Measurements from ENCODE around the gene RSRP1. TPM values are rescaled to one million over a fixed set of nuclear protein-coding genes. Genes with fewer than 3 reads are reported as not detected.
"Not testable (repeated sequence)": the region's sequence is repeated elsewhere in the genome, so short reads cannot be mapped to it uniquely, and the experiment has no call there.

The RSRP1 gene
- 51.2 and 174 TPM in 2 replicates for total RNA-seq (ENCODE audit: low replicate concordance)

DNA sequence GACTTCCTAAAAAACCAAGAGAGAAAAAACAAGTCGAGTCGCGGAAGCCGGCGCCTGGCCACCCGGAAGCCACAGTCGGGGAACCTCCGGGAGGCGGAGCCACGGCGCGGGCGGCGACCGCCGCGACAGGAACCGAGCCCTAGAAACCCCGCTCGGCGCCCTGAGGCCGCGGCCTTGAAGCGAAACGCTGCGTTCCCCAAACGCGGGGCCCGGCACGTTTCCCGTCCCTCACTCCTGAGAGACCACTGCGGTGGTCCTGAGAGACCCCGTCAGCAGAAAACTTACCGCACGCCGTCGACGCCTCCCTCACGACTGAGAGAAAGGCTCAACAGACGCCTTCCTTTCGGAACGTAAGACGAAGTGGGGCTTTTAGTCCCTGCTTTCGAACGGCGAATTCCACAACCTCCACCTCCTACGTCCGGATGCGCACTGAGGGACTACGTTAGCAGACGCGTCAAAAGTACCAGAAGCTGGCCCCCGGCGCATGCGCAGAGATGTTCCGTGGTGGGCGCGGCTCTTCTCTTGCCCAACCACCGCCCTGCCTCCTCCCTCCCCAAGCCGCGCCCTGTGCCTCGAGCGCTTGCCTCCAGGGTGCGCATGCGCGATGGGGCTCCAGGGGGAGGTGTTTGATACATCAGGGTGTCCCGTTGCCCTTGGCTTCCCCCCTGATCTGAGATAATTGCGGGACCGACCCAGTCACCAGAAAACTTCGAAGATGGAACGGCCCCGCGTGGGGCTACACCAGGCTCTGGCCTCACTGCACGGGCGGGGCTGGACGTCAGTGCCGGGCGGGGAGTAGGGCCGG lies at the start of gene RSRP1:
RSRP1 (minus strand) TSS at position 431 of the 805 bp plus-strand sequence. CDS start 491 bp downstream, outside the sequence.
- peak; percentile 1 for TF ChIP-seq CTCF (IDR thresholded peaks at IDR 0.05; ENCODE audit: insufficient read depth, low read length)
- H3K4me3 ChIP-seq (ENCODE audit: low read depth, low read length): peak within 1 kb of the TSS; percentile 100
- DNase-seq (ENCODE audit: low read depth): peak; percentile 98

- not testable (repeated sequence) for H3K4me3 ChIP-seq (ENCODE audit: low read depth, low read length); DNase-seq (ENCODE audit: low read depth)
Measured at GRCh38 chr1:25296501-25296900, 49.2 kb upstream of the RSRP1 start.

DNA sequence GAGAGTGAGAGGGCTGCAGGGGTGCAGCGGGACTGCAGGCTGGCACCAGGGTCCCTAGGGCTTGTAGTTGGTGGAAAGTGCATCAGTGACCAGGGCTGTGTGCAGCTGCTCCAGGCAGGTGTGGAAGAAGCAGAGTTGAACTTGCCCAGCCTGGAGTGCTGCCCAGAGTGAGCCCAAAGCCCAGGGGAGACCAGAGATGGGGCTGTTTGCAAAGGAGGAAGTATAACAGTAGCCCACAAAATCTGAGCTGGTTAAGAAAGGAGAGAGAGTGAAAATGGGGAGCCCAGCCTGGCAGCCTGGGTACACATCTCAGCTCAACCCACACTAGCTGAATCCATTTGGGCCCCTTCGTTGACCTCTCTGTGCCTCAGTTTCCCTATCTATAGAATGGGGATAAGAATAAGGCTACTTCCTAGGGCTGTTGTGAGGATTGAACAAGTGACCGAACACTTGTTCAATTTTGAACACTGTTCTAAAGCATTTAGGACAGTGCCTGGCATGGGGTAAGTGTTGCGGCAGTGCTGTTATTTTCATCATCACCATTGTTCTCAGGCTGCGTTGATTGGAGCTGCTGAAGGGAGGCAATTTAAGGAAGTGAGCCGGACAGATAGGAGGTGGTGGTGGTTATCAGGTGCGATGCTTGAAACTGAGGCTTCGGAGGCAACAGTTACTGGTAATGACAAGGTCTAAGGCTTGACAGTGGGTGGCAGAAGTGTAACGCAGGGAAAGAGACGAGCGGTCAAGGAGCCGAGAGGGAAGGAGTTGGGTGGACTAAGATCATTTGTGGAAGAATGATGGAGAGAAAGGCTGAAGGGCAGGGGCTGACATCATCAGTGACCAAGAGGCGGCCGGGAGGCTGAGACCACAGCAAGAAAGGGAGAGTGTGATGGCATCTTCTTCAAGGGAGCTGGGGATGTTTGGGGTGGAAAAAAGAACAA lies 47.9 kb upstream of the RSRP1 start:
- not testable (repeated sequence) for DNase-seq (ENCODE audit: low read depth); H3K4me3 ChIP-seq (ENCODE audit: low read depth, low read length)

- DNase-seq (ENCODE audit: low read depth); H3K4me3 ChIP-seq (ENCODE audit: low read depth, low read length): not testable (repeated sequence)
Measured at GRCh38 chr1:25293426-25293825, 46.2 kb upstream of the RSRP1 start.

- not testable (repeated sequence) for H3K4me3 ChIP-seq (ENCODE audit: low read depth, low read length)
Measured at GRCh38 chr1:25290043-25290442, 42.8 kb upstream of the RSRP1 start.

GRCh38 chr1:25288573-25289101 lies 41.4 kb upstream of the RSRP1 start:
- not testable (repeated sequence) for H3K4me3 ChIP-seq (ENCODE audit: low read depth, low read length); DNase-seq (ENCODE audit: low read depth)

More at GRCh38 chr1:25290043-25290442, 42.8 kb upstream of the RSRP1 start:
- not testable (repeated sequence) for DNase-seq (ENCODE audit: low read depth)

DNA sequence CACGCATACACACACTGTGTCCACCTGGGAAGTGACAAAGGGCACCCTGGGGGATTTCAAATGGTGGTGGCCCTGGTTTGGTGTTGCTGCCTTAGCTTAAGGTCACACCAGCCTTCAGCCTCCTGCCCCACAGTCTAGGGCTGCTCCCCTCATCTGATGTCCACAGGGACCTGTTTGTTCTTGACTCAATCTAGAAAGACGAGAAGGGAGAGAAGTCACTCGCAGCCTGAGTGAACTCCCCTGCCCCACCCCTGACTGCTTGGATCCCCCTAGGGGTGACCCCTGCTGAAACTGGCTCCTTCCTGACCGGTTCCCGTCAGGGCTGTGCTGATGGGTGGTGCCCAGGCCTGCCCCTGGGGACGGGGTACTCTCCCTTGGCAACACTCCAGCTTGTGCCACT lies 39.9 kb upstream of the RSRP1 start:
- not testable (repeated sequence) for H3K4me3 ChIP-seq (ENCODE audit: low read depth, low read length); DNase-seq (ENCODE audit: low read depth)

GRCh38 chr1:25285862-25286261 lies 38.6 kb upstream of the RSRP1 start:
- DNase-seq (ENCODE audit: low read depth); H3K4me3 ChIP-seq (ENCODE audit: low read depth, low read length): not testable (repeated sequence)

DNA sequence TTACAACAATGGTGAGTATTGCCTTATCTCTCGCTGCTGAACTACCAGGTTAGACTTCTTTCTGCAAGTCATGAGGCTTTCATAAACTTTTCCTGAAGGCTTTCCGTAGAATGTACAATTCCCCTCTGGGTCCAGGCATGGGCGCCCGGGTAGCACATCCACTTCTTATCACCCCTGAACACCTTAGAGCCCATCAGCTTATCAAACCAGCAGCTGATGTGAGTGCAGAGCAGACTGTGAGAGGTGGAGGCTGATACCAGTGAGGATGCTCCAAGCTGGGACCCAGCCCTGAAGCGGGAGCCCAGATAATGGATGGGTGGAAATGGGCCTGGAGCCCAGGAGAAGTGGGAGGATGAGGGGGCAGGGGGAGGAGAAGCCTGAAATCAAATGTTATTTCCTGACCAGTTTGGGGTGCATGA lies 32.4 kb upstream of the RSRP1 start:
- not testable (repeated sequence) for H3K4me3 ChIP-seq (ENCODE audit: low read depth, low read length); DNase-seq (ENCODE audit: low read depth)

DNA sequence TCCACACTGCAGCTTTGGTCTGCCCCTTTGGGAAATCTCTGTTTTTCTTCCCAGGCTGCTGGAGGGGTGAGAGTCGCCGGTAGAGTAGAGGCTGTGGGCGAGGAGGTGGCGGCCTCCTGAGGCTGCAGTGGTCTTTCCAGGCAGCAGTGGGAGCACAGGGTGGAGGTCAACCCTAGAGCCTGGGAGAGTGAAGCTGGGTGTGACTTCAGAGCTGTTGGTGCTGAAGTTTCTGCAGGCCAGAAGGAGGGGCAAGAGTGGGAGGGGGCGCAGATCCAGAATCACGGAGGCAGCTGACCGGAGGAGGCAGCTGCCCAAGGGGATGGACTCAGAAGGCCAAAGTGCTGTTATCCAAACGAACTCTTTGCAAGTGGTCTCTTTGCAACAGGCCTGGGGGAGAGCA lies 31.5 kb upstream of the RSRP1 start:
- not testable (repeated sequence) for H3K4me3 ChIP-seq (ENCODE audit: low read depth, low read length); DNase-seq (ENCODE audit: low read depth)

DNA sequence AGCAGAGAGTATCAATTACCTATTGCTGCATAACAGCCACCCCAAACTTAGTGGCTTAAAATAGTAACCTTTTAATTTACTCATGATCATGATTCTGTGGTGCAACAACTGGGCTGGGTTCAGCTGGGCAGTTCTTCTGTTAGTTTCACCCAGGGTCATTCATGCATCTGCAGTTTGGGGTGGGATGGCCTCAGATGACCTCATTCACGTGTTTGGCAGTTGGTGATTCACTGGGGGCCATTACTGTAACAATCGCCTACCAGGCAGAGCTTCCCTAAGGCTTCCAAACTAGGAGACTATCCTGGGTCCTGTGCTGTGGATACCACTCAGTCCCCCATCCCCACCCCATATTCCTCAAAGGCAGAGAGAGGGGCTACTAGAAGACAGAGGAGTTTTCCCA lies 31.1 kb upstream of the RSRP1 start:
- DNase-seq (ENCODE audit: low read depth); H3K4me3 ChIP-seq (ENCODE audit: low read depth, low read length): not testable (repeated sequence)

GRCh38 chr1:25277295-25277694 lies 30.0 kb upstream of the RSRP1 start:
- not testable (repeated sequence) for H3K4me3 ChIP-seq (ENCODE audit: low read depth, low read length); DNase-seq (ENCODE audit: low read depth)

DNA sequence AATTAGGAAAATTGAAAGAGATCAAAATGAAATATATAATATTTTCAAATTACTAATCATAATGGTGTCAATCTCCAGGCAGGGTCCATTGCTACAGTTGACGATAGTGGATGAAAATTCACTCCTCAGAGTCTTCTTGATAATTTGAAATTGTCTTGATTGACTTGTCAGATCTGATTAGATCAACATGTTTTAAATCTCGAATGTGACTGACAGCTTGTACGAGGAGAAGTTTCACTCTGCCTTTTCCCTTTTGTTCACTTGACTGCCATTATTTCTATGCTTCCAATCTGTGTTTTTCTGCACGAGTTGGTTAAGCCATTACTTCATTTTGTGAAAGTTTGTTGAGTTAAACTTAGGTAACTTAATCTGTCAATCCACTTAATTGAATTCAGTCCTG lies 28.4 kb upstream of the RSRP1 start:
- H3K4me3 ChIP-seq (ENCODE audit: low read depth, low read length); DNase-seq (ENCODE audit: low read depth): not testable (repeated sequence)

DNA sequence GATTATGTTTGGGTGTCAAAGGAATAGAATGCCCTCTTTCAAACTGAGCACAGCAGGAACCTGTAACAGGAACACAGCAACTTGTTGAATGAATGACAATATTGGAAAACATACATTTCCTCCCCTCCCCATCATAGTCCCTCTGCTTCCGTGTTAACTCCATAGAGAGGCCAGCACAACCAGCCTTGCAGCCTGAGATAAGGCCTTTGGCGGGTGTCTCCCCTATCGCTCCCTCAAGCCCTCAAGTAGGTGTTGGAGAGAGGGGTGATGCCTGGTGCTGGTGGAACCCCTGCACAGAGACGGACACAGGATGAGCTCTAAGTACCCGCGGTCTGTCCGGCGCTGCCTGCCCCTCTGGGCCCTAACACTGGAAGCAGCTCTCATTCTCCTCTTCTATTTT lies 25.0 kb upstream of the RSRP1 start, which contains the start of gene RHD:
RHD (plus strand) TSS at position 272 of the 400 bp plus-strand sequence; CDS start at position 311, 39 bp downstream.
- DNase-seq (ENCODE audit: low read depth); H3K4me3 ChIP-seq (ENCODE audit: low read depth, low read length): not testable (repeated sequence)

GRCh38 chr1:25268143-25268760 lies 21.0 kb upstream of the RSRP1 start:
- peak overlapping the region; percentile 56 for H3K4me3 ChIP-seq (ENCODE audit: low read depth, low read length)
- DNase-seq (ENCODE audit: low read depth): not testable (repeated sequence)

DNA sequence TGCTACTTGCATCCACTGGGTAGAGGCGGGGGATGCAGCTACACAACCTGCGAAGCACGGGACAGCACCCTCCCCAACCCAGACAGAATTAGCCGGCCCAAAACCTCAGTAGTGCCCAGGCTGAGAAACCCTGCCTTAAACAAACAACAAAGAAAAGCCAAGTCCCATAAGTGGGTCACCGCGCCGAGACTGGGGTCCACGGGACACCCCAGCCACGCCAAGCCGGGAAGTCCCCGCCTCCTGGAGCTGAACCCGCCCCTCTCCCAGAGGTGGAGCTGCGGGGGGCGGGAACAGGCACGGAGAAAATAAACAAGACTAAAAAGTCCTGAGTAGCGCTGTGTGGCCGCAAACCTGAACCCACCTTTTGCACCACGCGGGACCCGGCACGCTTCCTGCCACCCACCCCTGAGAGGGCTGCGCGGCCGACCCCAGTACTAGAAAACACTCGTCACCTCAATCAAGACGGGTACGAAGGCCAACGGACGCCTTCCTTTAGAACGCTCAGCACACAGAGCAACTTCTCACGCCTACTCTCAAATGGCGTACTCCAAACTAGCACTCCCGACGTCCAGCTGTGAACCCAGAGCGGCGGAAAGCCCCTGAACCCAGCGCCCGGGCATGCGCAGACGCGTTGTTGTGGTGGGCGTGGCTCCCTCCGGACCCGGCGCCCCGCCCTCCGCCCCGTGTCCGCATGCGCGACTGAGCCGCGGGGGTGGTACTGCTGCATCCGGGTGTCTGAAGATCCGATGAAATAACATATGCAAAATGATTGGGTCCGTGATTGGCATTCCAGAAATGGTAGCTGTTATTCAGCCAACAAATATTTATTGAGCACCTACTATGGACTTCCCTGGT lies 20.3 kb upstream of the RSRP1 start:
- H3K4me3 ChIP-seq (ENCODE audit: low read depth, low read length): peak overlapping the region; percentile 73
- DNase-seq (ENCODE audit: low read depth): peak; percentile 79

Measured in fibroblast of the aortic adventitia (primary cell).